Measurements from ENCODE around the gene FASN.

Gene FASN

DNA sequence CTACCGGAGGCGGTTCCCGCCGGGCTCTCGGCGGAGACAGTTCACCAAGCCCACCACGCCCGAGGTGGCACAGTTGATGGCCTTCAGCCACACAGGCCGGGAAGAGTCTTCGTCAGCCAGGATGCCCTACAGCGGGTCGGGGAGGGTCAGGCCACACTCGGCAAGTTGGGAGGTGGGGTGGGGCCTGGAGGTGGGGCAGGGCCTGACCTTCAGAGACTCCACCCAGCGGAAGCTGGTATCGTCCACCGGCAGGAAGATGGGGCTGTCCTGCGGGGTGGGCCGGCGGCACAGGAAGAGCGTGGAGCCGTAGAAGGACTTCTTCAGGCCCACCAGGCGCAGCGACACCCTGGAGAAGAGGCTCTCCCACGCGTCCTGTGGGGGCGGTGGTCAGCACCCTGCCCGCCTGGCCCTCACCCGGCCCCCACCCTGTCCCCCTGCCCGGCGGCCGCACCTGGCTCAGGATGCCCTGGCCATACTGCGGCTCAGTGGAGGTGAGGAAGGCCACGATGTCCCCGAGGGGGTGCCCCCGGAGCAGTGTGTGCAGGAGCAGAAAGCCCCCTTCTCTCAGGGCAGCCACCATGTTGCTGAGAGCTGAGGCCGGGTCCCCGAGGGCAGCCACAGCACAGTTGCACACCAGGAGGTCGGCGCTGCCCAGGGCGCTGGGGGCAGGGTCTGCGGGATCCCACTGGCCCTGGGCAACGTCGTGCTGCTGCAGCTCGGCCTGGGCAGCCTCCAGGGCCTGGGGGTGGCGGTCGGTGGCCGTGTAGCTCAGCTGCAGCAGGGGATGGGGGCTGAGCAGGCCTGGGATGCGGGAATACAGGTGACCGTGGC is 12.8 kb downstream of the FASN start:
- no peak overlapping the region for H3K4me3 ChIP-seq (ENCODE audit: low read depth, low read length)
- TF ChIP-seq, protein P1, sequence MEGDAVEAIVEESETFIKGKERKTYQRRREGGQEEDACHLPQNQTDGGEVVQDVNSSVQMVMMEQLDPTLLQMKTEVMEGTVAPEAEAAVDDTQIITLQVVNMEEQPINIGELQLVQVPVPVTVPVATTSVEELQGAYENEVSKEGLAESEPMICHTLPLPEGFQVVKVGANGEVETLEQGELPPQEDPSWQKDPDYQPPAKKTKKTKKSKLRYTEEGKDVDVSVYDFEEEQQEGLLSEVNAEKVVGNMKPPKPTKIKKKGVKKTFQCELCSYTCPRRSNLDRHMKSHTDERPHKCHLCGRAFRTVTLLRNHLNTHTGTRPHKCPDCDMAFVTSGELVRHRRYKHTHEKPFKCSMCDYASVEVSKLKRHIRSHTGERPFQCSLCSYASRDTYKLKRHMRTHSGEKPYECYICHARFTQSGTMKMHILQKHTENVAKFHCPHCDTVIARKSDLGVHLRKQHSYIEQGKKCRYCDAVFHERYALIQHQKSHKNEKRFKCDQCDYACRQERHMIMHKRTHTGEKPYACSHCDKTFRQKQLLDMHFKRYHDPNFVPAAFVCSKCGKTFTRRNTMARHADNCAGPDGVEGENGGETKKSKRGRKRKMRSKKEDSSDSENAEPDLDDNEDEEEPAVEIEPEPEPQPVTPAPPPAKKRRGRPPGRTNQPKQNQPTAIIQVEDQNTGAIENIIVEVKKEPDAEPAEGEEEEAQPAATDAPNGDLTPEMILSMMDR (IDR thresholded peaks at IDR 0.05; ENCODE audit: borderline replicate concordance, insufficient read depth, low read depth, low read length) = no peak

DNA sequence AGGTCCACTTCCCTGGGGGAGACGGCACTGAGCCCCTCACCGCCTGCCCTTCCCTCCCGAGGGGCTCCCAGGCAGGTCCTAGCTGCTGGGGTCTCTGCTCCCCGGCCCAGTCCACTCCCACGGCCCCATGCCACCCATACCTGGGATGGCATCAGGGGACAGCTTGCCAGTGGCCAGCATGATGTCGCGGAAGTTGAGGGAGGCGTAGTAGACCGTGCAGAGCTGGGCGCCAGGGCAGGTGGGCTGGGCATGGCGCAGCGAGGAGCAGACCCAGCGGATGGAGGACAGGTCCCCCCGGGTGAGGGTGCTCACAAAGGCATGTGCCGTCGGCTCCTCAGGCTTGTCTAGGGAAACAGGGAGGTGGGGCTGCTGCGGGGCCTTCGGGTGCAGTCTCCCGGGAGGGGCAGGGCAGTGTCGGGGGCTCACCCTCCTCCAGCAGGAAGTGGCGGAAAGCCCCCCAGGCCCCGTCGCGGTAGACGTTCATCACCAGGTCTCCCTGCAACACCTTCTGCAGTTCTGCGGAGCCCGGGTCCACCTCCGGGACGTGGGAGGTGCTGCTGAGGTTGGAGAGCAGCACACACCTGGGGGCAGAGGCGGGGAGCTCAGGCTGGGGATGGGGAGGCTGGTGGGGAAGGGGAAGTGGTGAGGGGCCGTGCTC is 13.5 kb downstream of the FASN start:
- no peak overlapping the region for H3K4me3 ChIP-seq (ENCODE audit: low read depth, low read length)
- TF ChIP-seq, protein P1 (IDR thresholded peaks at IDR 0.05; ENCODE audit: borderline replicate concordance, insufficient read depth, low read depth, low read length) = no peak

DNA sequence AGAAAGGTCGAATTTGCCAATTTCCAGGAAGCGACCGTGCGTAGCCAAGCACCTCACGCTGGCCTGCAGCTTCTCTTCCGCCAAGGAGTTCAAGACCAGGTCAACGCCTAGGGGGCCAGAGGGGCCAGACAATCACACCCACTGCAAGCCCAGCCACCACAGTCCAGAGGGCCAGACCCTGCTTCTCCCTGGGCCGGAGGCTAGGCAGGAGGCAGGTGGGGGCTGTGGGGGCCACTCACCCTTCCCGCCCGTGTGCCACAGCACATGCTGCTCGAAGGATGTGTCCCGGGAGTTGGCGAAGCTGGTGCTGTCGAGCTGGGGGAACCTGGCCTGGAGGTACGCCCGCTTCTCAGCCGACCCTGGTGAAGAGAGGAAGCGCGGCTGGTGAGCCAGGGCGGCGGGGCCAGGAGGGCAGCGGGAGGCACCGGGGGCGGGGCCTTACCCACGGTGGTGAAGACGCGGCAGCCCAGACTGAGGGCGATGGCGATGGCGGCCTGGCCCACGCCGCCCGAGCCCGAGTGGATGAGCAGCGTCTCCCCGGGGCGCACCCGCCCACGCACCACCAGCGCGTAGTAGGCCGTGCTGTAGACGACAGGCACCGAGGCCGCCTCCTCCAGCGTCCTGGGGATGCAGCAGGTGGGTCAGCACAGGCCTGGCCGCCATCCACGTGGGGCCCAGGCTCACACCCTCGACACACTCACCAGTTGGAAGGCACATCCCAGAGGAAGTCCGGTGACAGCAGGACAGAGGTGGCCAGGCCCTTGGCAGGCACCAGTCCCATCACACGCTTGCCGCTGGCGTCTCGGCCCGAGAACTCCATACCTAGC is 14.3 kb downstream of the FASN start:
- TF ChIP-seq, protein P1 (IDR thresholded peaks at IDR 0.05; ENCODE audit: borderline replicate concordance, insufficient read depth, low read depth, low read length) = no peak
- H3K4me3 ChIP-seq (ENCODE audit: low read depth, low read length) = no peak overlapping the region

- TF ChIP-seq, protein P1 (IDR thresholded peaks at IDR 0.05; ENCODE audit: borderline replicate concordance, insufficient read depth, low read depth, low read length) = no peak
- no peak overlapping the region for H3K4me3 ChIP-seq (ENCODE audit: low read depth, low read length)
Measured at GRCh38 chr17:82083009-82083408, 15.0 kb downstream of the FASN start.

DNA sequence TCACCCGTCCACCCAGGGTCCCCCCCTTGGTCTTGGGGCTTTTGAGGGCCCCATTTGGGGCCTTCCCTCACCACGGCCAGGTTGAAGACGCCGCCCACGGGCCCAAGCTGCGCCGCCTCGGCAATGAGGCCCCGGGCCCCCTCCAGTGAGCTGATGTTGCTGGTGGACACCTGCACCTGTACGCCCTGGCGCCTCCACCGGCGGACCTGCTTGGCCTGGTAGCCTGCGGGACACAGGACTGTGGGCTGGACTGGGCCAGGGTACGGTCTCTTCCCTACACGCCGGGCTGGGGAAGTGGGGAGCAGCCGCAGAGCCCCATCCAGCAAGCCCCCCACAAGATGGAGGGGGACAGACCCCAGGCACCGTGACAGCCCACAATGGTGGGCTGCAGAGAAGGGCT is 15.6 kb downstream of the FASN start:
- TF ChIP-seq, protein P1 (IDR thresholded peaks at IDR 0.05; ENCODE audit: borderline replicate concordance, insufficient read depth, low read depth, low read length) = no peak
- H3K4me3 ChIP-seq (ENCODE audit: low read depth, low read length) = no peak overlapping the region

GRCh38 chr17:82081966-82082365 is 16.1 kb downstream of the FASN start:
- TF ChIP-seq, protein P1 (IDR thresholded peaks at IDR 0.05; ENCODE audit: borderline replicate concordance, insufficient read depth, low read depth, low read length) = no peak
- no peak overlapping the region for H3K4me3 ChIP-seq (ENCODE audit: low read depth, low read length)

All from GM12875 (cell line).